T-helper 1 cell treated with Interleukin-12 subunit alpha and Interleukin-12 subunit beta and Interleukin-4 antibody, amounts not matched to agents 30 ng/mL and 1 ng/mL, for 36 hours (primary cell): ENCODE results near the gene EGFR. TPM values are rescaled to one million over a fixed set of nuclear protein-coding genes. Genes with fewer than 3 reads are reported as not detected.

Experiments used
- intact Hi-C: fragments of 100-400 bp; cut with micrococcal nuclease; formaldehyde crosslinking; loops from one replicate; pipeline ENCODE4 v1.15.1; 2024
- total RNA-seq: library from RNA; stranded (reverse); gene quantifications from 2 replicates; pipeline ENCODE4 v1.2.3, GENCODE V29; 2022

EGFR gene
- total RNA-seq, 1 donor from 2014 or later: not detected

- intact Hi-C loops: loop anchor here (10.0 kb wide), 1 partner anchor 184 kb away; no protein-coding TSS in a partner anchor
Measured at GRCh38 chr7:55258631-55259030, 239.8 kb downstream of the EGFR start.

DNA sequence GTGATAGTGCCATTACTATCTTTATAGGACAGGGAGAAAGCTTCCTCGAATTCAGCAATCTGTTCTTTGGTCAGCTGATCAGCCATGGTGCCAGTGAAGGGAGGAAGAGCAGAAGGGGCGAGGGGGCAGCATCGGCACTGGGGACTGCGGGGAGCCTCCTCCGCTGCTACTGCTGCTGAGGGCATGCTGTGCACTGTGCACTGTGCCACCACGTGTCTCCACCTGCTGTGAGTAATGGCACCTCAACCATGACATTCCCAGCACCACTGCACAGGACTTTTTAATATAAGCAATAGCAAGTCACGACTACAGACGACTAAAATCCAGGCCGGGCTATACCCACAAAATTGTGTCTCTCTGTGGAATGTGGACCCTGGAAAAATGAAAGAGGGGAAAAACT is 241.4 kb downstream of the EGFR start:
- intact Hi-C loops: no loop called here

DNA sequence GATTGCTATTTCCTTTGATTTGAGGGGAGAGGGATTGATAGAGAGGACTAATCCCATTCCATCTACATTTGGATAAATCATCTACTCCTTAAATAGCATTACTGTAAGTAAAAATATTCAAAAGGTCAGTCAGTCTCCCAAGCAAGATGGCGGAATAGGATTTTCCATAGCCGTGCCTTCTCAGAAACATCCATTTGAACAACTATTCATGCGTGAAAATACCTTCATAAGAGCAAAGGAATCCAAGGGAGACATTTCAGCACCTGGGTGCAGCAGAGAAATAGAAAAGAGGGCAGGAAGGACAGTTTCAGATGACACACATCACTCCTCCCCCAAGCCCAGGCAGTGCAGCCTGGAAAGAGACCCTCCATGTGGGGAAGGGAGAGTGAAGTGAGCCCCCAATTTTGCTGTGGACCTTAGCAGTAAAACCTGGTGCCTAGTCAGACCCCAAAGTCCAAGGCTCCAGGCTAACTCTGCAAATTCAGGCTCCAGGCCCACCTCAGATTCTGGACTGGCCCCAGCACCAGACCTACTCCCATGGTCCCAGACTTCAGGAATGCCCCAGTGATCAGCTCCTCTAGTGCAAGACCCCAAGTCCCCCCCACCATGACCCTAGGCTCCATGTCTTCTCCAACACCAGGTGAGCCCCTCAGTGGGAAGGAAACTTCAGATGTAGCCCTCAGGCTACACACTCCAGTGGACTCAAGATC is 242.0 kb downstream of the EGFR start:
- intact Hi-C loops: no loop called here
